HPDE6-E6E7 (cell line): Measurements from ENCODE around the gene MAPKAPK3.

Experiments
- DNase-seq: peaks from one replicate; pipeline ENCODE4 v3.0.0; 2011; ENCODE audit warnings: missing footprints; ENCODE audit errors: extremely low spot score

MAPKAPK3 gene

GRCh38 chr3:50587373-50587772 lies 29.6 kb upstream of the MAPKAPK3 start:
- no peak for DNase-seq

- no peak for DNase-seq
Measured at GRCh38 chr3:50587806-50588758, 28.9 kb upstream of the MAPKAPK3 start.

GRCh38 chr3:50588759-50589433 lies 28.1 kb upstream of the MAPKAPK3 start:
- DNase-seq: no peak

GRCh38 chr3:50591196-50591741 lies 25.7 kb upstream of the MAPKAPK3 start:
- no peak for DNase-seq

GRCh38 chr3:50592568-50592967 lies 24.4 kb upstream of the MAPKAPK3 start:
- DNase-seq: no peak

GRCh38 chr3:50594253-50594785 lies 22.6 kb upstream of the MAPKAPK3 start:
- no peak for DNase-seq

GRCh38 chr3:50599115-50599715 lies 17.7 kb upstream of the MAPKAPK3 start:
- no peak for DNase-seq

- no peak for DNase-seq
Measured at GRCh38 chr3:50599716-50600118, 17.2 kb upstream of the MAPKAPK3 start.

GRCh38 chr3:50600141-50600753 lies 16.7 kb upstream of the MAPKAPK3 start:
- DNase-seq: no peak

GRCh38 chr3:50600841-50601591 lies 15.9 kb upstream of the MAPKAPK3 start:
- DNase-seq: peak; percentile 58

GRCh38 chr3:50602595-50603191 lies 14.3 kb upstream of the MAPKAPK3 start:
- no peak for DNase-seq

GRCh38 chr3:50603261-50604109 lies 13.5 kb upstream of the MAPKAPK3 start:
- DNase-seq: no peak

GRCh38 chr3:50604110-50604621 lies 12.8 kb upstream of the MAPKAPK3 start:
- DNase-seq: no peak

- DNase-seq: no peak
Measured at GRCh38 chr3:50604628-50605588, 12.0 kb upstream of the MAPKAPK3 start.

GRCh38 chr3:50605901-50606326 lies 11.0 kb upstream of the MAPKAPK3 start:
- no peak for DNase-seq

- no peak for DNase-seq
Measured at GRCh38 chr3:50606596-50606995, 10.4 kb upstream of the MAPKAPK3 start.

GRCh38 chr3:50607271-50608091 lies 9.5 kb upstream of the MAPKAPK3 start:
- no peak for DNase-seq
